Ascending aorta (tissue), 2 donors: Measurements from ENCODE around the gene DGAT2L6. TPM values are rescaled to one million over a fixed set of nuclear protein-coding genes. Genes with fewer than 3 reads are reported as not detected.

Source experiments
- DNase-seq, 2 donors: peaks; one replicate each; pipeline ENCODE4 v3.0.0-alpha.2; 2019; ENCODE audit warnings: low spot score in 2 of 2
- H3K27ac ChIP-seq, 2 donors: fragments of 200-600 bp; sonication (generic); one replicate each; pipeline ENCODE4 v1.5.1; 2016 to 2017; ENCODE audit warnings: mild to moderate bottlenecking in 1 of 2
- H3K27me3 ChIP-seq: fragments of 200-600 bp; sonication (generic); one replicate; pipeline ENCODE4 v1.5.1; 2017
- H3K36me3 ChIP-seq, 2 donors: fragments of 200-600 bp; sonication (generic); one replicate each; pipeline ENCODE4 v1.5.1; 2016
- H3K4me1 ChIP-seq, 2 donors: fragments of 200-600 bp; sonication (generic); one replicate each; pipeline ENCODE4 v1.5.1; 2016 to 2017; ENCODE audit warnings: mild to moderate bottlenecking in 1 of 2
- H3K4me3 ChIP-seq, 2 donors: fragments of 200-600 bp; sonication (generic); one replicate each; pipeline ENCODE4 v1.5.1; 2016 to 2017; ENCODE audit warnings: mild to moderate bottlenecking in 1 of 2
- H3K9me3 ChIP-seq, 2 donors: fragments of 200-600 bp; sonication (generic); one replicate each; pipeline ENCODE4 v1.5.1; 2016
- intact Hi-C: fragments of 100-400 bp; cut with DNase I; formaldehyde crosslinking; loops from one replicate; pipeline ENCODE4 v1.15.1; 2023
- total RNA-seq: library from RNA; depleted of rRNA; stranded (reverse); fragments of >200 nt; gene quantifications from one replicate; pipeline ENCODE4 v1.1.0, GENCODE V29; 2016
- TF ChIP-seq, protein P1 (sequence below), 3 experiments: fragments of 200-600 bp in 2 of 3; fragments of 450-650 bp in 1 of 3; sonication (generic) in 2 of 3; IDR thresholded peaks; one replicate each; pipeline ENCODE4 v1.5.1; 2016 to 2019; ENCODE audit warnings: antibody characterized with exemption in 3 of 3, mild to moderate bottlenecking in 1 of 3, moderate library complexity in 1 of 3

DGAT2L6 gene
- total RNA-seq, 1 donor from 2014 or later: not detected

DNA sequence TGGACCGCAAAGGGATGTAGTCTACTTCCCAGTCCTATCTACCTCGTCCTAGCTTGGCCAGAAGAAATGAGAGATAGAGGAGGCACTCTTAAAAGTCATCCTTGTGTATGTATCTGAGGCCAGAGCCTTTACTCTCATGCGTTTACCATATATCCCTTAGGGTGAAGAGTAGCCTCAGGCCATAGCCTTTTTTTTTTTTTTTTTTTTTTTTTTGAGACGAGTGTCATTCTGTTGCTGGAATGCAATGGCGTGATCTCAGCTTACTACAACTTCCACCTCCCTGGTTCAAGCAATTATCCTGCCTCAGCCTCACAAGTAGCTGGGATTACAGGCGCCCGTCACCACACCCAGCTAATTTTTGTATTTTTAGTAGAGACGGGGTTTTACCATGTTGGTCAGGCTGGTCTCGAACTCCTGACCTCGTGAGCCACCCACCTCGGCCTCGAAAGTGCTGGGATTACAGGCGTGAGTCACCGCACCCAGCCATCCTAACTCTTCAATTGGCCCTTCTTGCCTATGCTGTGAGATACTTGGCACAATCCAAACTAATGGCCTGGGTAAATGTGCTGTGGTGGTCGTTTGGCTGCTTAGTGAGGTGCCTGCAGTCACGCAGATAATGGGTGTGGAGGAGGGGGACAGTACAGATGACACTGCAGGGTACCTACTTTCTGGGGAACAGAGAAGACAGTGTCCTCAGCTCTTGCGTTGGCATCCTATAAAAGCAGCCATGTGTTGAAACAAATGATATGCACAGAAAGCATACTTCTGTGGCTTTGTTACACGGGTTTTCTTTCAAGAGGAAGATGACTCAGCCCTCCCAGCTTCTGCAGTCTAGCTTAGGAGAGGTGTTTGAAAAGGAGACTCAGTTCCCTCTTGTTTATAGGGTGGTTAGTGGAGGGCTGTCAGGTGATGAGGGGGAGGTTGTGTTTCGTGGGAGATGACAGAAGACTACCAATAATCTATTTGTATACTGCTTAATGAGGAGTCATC lies 10.4 kb upstream of the DGAT2L6 start:
- Histone ChIP-seq H3K9me3 (no peaks in the 10 kb centered on the region), H3K4me3 (no peak overlapping the region), H3K36me3 (no peaks in the 10 kb centered on the region), H3K4me1 (no peaks in the 10 kb centered on the region), H3K27me3 (no peaks in the 10 kb centered on the region), H3K27ac (no peak overlapping the region)
- DNase-seq: no peak
- intact Hi-C loops: no loop called here
- TF ChIP-seq, protein P1, sequence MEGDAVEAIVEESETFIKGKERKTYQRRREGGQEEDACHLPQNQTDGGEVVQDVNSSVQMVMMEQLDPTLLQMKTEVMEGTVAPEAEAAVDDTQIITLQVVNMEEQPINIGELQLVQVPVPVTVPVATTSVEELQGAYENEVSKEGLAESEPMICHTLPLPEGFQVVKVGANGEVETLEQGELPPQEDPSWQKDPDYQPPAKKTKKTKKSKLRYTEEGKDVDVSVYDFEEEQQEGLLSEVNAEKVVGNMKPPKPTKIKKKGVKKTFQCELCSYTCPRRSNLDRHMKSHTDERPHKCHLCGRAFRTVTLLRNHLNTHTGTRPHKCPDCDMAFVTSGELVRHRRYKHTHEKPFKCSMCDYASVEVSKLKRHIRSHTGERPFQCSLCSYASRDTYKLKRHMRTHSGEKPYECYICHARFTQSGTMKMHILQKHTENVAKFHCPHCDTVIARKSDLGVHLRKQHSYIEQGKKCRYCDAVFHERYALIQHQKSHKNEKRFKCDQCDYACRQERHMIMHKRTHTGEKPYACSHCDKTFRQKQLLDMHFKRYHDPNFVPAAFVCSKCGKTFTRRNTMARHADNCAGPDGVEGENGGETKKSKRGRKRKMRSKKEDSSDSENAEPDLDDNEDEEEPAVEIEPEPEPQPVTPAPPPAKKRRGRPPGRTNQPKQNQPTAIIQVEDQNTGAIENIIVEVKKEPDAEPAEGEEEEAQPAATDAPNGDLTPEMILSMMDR (IDR thresholded peaks at IDR 0.05): no peak

DNA sequence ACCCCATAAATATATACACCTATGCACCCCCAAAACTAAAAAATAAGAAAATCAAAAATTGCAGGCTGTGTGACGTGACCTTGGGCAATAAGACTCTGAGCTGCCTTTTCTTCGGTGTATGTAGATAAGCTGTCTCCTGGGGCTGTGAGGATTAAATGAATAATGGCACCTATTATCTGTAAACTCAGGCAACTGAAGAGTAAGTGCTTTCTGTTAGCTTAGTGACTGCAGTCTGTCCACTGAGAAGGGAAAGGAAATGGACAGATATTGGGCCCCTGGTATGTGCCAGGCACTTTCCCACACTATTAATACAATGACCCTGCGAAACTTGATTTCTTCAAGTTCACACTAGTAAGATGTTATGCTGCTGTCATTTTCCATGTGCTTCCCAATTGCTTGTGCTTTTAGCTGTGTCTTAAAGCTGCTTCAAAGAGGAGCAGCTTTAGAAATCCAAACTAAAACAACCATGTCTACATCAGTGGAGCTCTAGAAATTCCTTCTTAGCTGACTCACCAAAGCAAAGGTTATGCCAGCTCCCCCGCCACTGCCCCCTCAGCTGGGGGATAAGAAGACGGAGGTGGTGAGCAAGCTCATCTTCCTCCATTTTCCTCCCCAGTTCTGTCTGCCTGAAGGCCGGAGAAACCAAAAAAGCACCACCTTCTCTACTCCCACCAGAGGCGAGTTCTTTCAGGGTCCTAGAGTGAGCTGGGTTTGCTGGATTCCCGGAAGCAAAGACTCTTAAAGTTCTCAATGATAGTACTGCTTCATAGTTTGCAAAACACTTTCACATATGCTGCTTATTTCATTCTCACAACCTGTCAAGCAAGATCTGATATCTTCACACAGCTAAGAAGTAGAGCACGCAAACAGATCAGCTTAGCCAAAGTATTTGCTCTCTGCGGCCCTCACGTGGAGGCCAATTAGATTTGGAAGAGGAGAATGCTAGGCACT lies 8.8 kb upstream of the DGAT2L6 start:
- H3K4me3 ChIP-seq: peak overlapping the region in 1 of 2 donors; percentile 16
- no peaks in the 10 kb centered on the region for H3K4me1 ChIP-seq
- intact Hi-C loops: no loop called here

DNA sequence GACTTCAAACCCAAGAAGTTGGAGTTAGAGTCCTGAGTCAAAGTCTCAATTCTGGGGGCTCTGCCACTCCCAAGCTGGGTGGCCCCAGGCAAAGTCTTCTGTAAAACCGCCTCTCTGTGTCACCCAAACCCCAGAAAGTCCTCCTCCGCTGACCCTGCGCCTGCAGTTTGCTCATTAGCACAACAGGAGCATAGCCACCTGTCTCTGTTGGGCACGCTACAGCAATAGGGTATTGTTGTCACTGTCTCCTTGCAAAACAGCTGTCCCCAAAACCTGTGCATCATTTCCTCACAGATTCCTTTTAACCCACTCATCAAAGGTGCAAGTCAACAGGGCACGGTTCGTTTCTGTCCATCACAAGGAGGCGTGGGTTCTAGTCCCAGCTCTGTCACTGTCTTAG lies 8.0 kb upstream of the DGAT2L6 start:
- no peak overlapping the region for H3K4me3 ChIP-seq
- peak overlapping the region in 1 of 2 donors; percentile 1 for H3K27ac ChIP-seq
- no peaks in the 10 kb centered on the region for H3K4me1 ChIP-seq
- no peak for DNase-seq
- intact Hi-C loops: no loop called here
- no peaks in the 10 kb centered on the region for H3K27me3 ChIP-seq
- H3K36me3 ChIP-seq: no peaks in the 10 kb centered on the region
- TF ChIP-seq, protein P1 (IDR thresholded peaks at IDR 0.05): no peak
- H3K9me3 ChIP-seq: no peaks in the 10 kb centered on the region

More for the DNA sequence above, 8.8 kb upstream of the DGAT2L6 start:
- no peaks in the 10 kb centered on the region for H3K9me3 ChIP-seq
- peak overlapping the region in 1 of 2 donors; percentile 1 for H3K27ac ChIP-seq
- no peaks in the 10 kb centered on the region for H3K27me3 ChIP-seq
- TF ChIP-seq, protein P1 (IDR thresholded peaks at IDR 0.05): no peak
- H3K36me3 ChIP-seq: no peaks in the 10 kb centered on the region
- DNase-seq: peak in 1 of 2 donors; percentile 67

DNA sequence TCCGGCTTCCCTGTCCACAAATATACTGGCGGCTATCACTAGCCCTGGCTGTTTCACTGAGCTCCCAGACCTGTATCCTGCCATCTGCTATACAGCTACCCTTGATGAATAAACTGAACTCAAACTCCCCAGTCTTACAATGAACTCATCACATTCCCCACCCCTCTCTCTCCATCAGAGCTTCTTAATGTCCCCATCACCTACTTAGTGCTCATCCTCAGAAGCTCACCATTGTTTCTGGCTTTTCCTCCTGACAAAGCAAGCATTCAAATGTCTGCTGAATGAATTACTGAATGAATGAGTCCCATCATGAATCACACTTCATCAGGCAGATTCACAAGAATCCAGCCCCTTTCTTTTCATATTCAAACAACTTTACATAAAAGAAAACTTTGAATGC lies 5.7 kb upstream of the DGAT2L6 start:
- no peak for DNase-seq
- Histone ChIP-seq H3K27me3 (no peaks in the 10 kb centered on the region), H3K36me3 (no peaks in the 10 kb centered on the region), H3K27ac (no peak overlapping the region), H3K9me3 (no peaks in the 10 kb centered on the region), H3K4me3 (no peak overlapping the region), H3K4me1 (no peaks in the 10 kb centered on the region)
- intact Hi-C loops: no loop called here
- TF ChIP-seq, protein P1 (IDR thresholded peaks at IDR 0.05): no peak

DNA sequence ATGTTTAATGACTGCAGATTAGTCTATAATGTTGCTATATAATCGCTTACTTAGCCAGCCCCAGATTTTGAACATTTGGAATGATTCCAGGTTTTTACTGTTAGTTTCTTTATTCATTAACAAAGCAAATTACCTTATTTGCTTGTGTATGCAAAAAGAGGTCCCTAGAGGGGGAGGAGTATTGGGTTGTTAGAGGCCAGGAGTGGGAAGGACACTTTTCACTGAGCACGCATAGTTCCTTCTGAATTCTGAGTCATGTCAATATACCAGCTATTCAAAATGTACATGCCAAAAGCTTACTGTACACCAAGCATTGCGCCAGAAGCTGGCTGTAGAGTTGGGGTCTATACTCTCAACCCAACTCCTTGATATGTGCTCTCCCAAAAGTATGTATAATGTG lies 5.1 kb upstream of the DGAT2L6 start:
- TF ChIP-seq, protein P1 (IDR thresholded peaks at IDR 0.05): no peak
- no peak for DNase-seq
- Histone ChIP-seq H3K27me3 (no peaks in the 10 kb centered on the region), H3K4me3 (no peak overlapping the region), H3K4me1 (no peaks in the 10 kb centered on the region), H3K9me3 (no peaks in the 10 kb centered on the region), H3K27ac (no peak overlapping the region), H3K36me3 (no peaks in the 10 kb centered on the region)
- intact Hi-C loops: no loop called here
